ENCODE results near the gene CREB5. TPM values are rescaled to one million over a fixed set of nuclear protein-coding genes. Genes with fewer than 3 reads are reported as not detected.

CREB5 gene
- total and polyA plus RNA-seq, 10 donors = 0.88 to 56.8 (median 23.5) TPM

GRCh38 chr7:28871077-28871476, 458.8 kb downstream of the CREB5 start:
- Histone ChIP-seq H3K27ac (no peak overlapping the region), H3K27me3 (replicated peaks in 1 of 7) (peaks cover 0 to 9% (median 0%) of the 10 kb centered on the region in 7 donors), H3K9me3 (no peaks in the 10 kb centered on the region), H3K36me3 (no peaks in the 10 kb centered on the region), H3K4me3 (no peak overlapping the region), H3K4me1 (peaks cover 0 to 8% (median 0%) of the 10 kb centered on the region in 6 donors)
- no peak for DNase-seq
- TF ChIP-seq CTCF (IDR thresholded peaks at IDR 0.05 in 8 of 11, conservative IDR thresholded peaks at IDR 0.05 in 3 of 11) (no peak), POLR2A (IDR thresholded peaks at IDR 0.05) (no peak), POLR2AphosphoS5 (IDR thresholded peaks at IDR 0.05) (no peak)
- intact Hi-C loops (cut with DNase I; ENCODE audit: low total_unique reads) = no loop called here
- 93 to 99% (median 95%) methylated on average over 2 of the region's 2 CpGs for WGBS, 5 donors

- H3K9me3 ChIP-seq = no peaks in the 10 kb centered on the region
- no peaks in the 10 kb centered on the region for H3K36me3 ChIP-seq
- no peak overlapping the region for H3K4me3 ChIP-seq
- peaks cover 0 to 8% (median 0%) of the 10 kb centered on the region in 6 donors for H3K4me1 ChIP-seq
- no peak for TF ChIP-seq POLR2A (IDR thresholded peaks at IDR 0.05)
- no peak for TF ChIP-seq POLR2AphosphoS5 (IDR thresholded peaks at IDR 0.05)
- H3K27me3 ChIP-seq (replicated peaks in 1 of 7) = peaks cover 0 to 7% (median 0%) of the 10 kb centered on the region in 7 donors
- no peak overlapping the region for H3K27ac ChIP-seq
- intact Hi-C loops (cut with DNase I; ENCODE audit: low total_unique reads) = no loop called here
- no peak for DNase-seq
Measured at GRCh38 chr7:28871631-28872030, 459.3 kb downstream of the CREB5 start.

- H3K27me3 ChIP-seq (replicated peaks in 1 of 7) = peaks cover 0 to 6% (median 0%) of the 10 kb centered on the region in 7 donors
- DNase-seq = no peak
- intact Hi-C loops (cut with DNase I; ENCODE audit: low total_unique reads) = no loop called here
- no peaks in the 10 kb centered on the region for H3K9me3 ChIP-seq
- H3K27ac ChIP-seq = no peak overlapping the region
- WGBS, 5 donors = 42 to 68% (median 50%) methylated on average over 4 of the region's 4 CpGs
- peaks cover 0 to 8% (median 0%) of the 10 kb centered on the region in 6 donors for H3K4me1 ChIP-seq
- H3K36me3 ChIP-seq = no peaks in the 10 kb centered on the region
- no peak overlapping the region for H3K4me3 ChIP-seq
- TF ChIP-seq CTCF (IDR thresholded peaks at IDR 0.05 in 8 of 11, conservative IDR thresholded peaks at IDR 0.05 in 3 of 11) (no peak), POLR2AphosphoS5 (IDR thresholded peaks at IDR 0.05) (no peak), POLR2A (IDR thresholded peaks at IDR 0.05) (no peak)
Measured at GRCh38 chr7:28872226-28872625, 459.9 kb downstream of the CREB5 start.

GRCh38 chr7:28873365-28873764, 461.0 kb downstream of the CREB5 start:
- intact Hi-C loops (cut with DNase I; ENCODE audit: low total_unique reads) = no loop called here
- Histone ChIP-seq H3K4me3 (no peak overlapping the region), H3K9me3 (no peaks in the 10 kb centered on the region), H3K27me3 (replicated peaks in 1 of 7) (peaks cover 0 to 6% (median 0%) of the 10 kb centered on the region in 7 donors), H3K27ac (no peak overlapping the region), H3K36me3 (no peaks in the 10 kb centered on the region), H3K4me1 (peaks cover 0 to 8% (median 0%) of the 10 kb centered on the region in 6 donors)
- TF ChIP-seq CTCF (IDR thresholded peaks at IDR 0.05 in 8 of 11, conservative IDR thresholded peaks at IDR 0.05 in 3 of 11) (no peak), POLR2A (IDR thresholded peaks at IDR 0.05) (no peak), POLR2AphosphoS5 (IDR thresholded peaks at IDR 0.05) (no peak)
- WGBS, 5 donors = 78 to 95% (median 90%) methylated on average over 3 of the region's 3 CpGs
- DNase-seq = no peak

GRCh38 chr7:28874001-28874400, 461.7 kb downstream of the CREB5 start:
- TF ChIP-seq POLR2A (IDR thresholded peaks at IDR 0.05) (no peak), POLR2AphosphoS5 (IDR thresholded peaks at IDR 0.05) (no peak), CTCF (IDR thresholded peaks at IDR 0.05 in 8 of 11, conservative IDR thresholded peaks at IDR 0.05 in 3 of 11) (no peak)
- Histone ChIP-seq H3K36me3 (no peaks in the 10 kb centered on the region), H3K27ac (no peak overlapping the region), H3K4me3 (no peak overlapping the region), H3K9me3 (no peaks in the 10 kb centered on the region), H3K27me3 (replicated peaks in 1 of 7) (peaks cover 0 to 6% (median 0%) of the 10 kb centered on the region in 7 donors), H3K4me1 (peaks cover 0 to 8% (median 0%) of the 10 kb centered on the region in 6 donors)
- intact Hi-C loops (cut with DNase I; ENCODE audit: low total_unique reads) = no loop called here
- WGBS, 5 donors = 73 to 96% (median 75%) methylated on average over 1 of the region's 1 CpG
- DNase-seq = no peak

All from spleen (tissue), 11 donors.